Measurements from ENCODE around the gene U2AF2.
A peak's percentile ranks its signal among the peaks of the same experiment; 100 is the strongest.

U2AF2 gene

GRCh38 chr19:55689411-55690108 lies 34.7 kb downstream of the U2AF2 start:
- no peak for DNase-seq (ENCODE audit: low read depth in 2 of 2)

GRCh38 chr19:55690109-55690768 lies 35.4 kb downstream of the U2AF2 start:
- no peak for DNase-seq (ENCODE audit: low read depth in 2 of 2)

GRCh38 chr19:55690769-55691545 lies 36.1 kb downstream of the U2AF2 start:
- DNase-seq (ENCODE audit: low read depth in 2 of 2): no peak

- no peak for DNase-seq (ENCODE audit: low read depth in 2 of 2)
Observed at GRCh38 chr19:55691561-55692481, 37.0 kb downstream of the U2AF2 start.

GRCh38 chr19:55692681-55693081 lies 37.8 kb downstream of the U2AF2 start:
- DNase-seq (ENCODE audit: low read depth in 2 of 2): no peak

GRCh38 chr19:55693336-55693974 lies 38.6 kb downstream of the U2AF2 start:
- no peak for DNase-seq (ENCODE audit: low read depth in 2 of 2)

- DNase-seq (ENCODE audit: low read depth in 2 of 2): no peak
Observed at GRCh38 chr19:55694241-55694655, 39.4 kb downstream of the U2AF2 start.

- DNase-seq (ENCODE audit: low read depth in 2 of 2): no peak
Observed at GRCh38 chr19:55694656-55695491, 40.0 kb downstream of the U2AF2 start.

GRCh38 chr19:55695511-55696290 lies 40.9 kb downstream of the U2AF2 start:
- DNase-seq (ENCODE audit: low read depth in 2 of 2): no peak

- no peak for DNase-seq (ENCODE audit: low read depth in 2 of 2)
Observed at GRCh38 chr19:55696301-55697068, 41.6 kb downstream of the U2AF2 start.

GRCh38 chr19:55697069-55697440 lies 42.2 kb downstream of the U2AF2 start:
- DNase-seq (ENCODE audit: low read depth in 2 of 2): no peak

GRCh38 chr19:55697698-55698097 lies 42.9 kb downstream of the U2AF2 start:
- DNase-seq (ENCODE audit: low read depth in 2 of 2): no peak

- DNase-seq (ENCODE audit: low read depth in 2 of 2): no peak
Observed at GRCh38 chr19:55698256-55698655, 43.4 kb downstream of the U2AF2 start.

- no peak for DNase-seq (ENCODE audit: low read depth in 2 of 2)
Observed at GRCh38 chr19:55699221-55699620, 44.4 kb downstream of the U2AF2 start.

GRCh38 chr19:55700813-55701212 lies 46.0 kb downstream of the U2AF2 start:
- DNase-seq (ENCODE audit: low read depth in 2 of 2): no peak

- DNase-seq (ENCODE audit: low read depth in 2 of 2): no peak
Observed at GRCh38 chr19:55702131-55702627, 47.3 kb downstream of the U2AF2 start.

GRCh38 chr19:55703790-55704215 lies 49.0 kb downstream of the U2AF2 start:
- DNase-seq (ENCODE audit: low read depth in 2 of 2): peak in 1 of 2 donors; percentile 29

GRCh38 chr19:55704494-55705245 lies 49.8 kb downstream of the U2AF2 start:
- no peak for DNase-seq (ENCODE audit: low read depth in 2 of 2)

All from stimulated activated CD4-positive, alpha-beta T cell treated with anti-CD3 and anti-CD28 coated beads, Interleukin-1b, Interleukin-23, amount 100 ng/mL, for 1 hour (primary cell).